Measurements from ENCODE around the gene TMEM170A.

- TF ChIP-seq TAF1 (IDR thresholded peaks at IDR 0.05; ENCODE audit: borderline replicate concordance, insufficient read depth, low read length): no peak
- no peak for TF ChIP-seq POLR2AphosphoS5 (IDR thresholded peaks at IDR 0.05; ENCODE audit: low read depth, low read length)
Measured at GRCh38 chr16:75402159-75402820, 62.2 kb downstream of the TMEM170A start.

Measured in PFSK-1 (cell line).